ENCODE data around the gene NOMO2.
"Not testable (repeated sequence)": the region's sequence is repeated elsewhere in the genome, so short reads cannot be mapped to it uniquely, and the experiment has no call there.

The NOMO2 gene

GRCh38 chr16:18573887-18574286 lies 12.0 kb upstream of the NOMO2 start:
- DNase-seq: not testable (repeated sequence)

GRCh38 chr16:18572973-18573372 lies 11.1 kb upstream of the NOMO2 start:
- DNase-seq: not testable (repeated sequence)

DNA sequence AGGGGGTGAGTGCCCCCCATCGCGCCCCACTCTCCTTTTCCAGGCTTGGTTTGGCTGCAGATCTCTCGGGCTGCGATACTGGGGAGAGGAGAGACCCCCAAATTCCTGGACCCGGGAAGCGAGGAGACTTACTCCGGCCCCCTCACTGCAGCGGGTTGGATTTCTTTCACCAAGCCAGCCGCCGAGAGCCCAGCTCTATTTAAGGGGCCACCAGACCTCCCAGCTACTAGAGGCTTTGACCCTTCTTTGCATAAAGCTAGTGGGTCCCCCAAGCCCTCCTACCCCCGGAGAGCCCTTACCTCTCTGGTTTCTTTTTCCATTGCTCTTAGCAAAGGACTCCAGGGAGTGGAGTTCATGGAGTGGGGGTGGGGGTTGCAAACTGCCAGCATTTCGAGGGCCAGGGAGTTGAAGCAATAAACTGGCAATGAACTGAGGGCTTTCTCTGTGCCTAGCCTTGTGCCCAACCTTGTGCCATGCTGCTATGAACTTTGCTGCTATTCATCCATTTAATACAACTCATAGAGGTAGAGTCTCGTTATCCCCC lies 9.5 kb upstream of the NOMO2 start:
- DNase-seq: not testable (repeated sequence)

- not testable (repeated sequence) for DNase-seq
These were observed 8.8 kb upstream of the NOMO2 start for GRCh38 chr16:18570529-18571306.

- not testable (repeated sequence) for DNase-seq
These were observed 1.3 kb downstream of the NOMO2 start for GRCh38 chr16:18560416-18561220.

DNA sequence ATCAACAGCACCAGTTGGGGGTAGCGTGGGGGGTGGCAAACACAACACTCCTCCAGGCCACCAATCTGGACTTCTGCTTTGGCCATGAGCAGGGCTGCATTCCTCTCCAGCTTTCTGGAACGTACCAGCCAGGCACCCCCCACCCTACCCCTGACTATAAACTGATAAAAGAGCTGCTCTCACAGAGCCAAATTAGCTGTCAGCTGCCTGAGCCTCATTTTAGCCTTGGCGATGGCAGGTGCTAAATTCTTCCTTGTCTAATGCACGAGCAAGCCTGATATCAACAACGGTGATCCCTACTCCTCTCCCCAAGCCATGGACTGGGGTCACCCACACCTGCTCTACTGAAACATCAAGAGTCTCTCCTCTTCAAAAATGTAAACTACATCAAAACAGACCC lies 8.2 kb downstream of the NOMO2 start:
- not testable (repeated sequence) for DNase-seq

DNA sequence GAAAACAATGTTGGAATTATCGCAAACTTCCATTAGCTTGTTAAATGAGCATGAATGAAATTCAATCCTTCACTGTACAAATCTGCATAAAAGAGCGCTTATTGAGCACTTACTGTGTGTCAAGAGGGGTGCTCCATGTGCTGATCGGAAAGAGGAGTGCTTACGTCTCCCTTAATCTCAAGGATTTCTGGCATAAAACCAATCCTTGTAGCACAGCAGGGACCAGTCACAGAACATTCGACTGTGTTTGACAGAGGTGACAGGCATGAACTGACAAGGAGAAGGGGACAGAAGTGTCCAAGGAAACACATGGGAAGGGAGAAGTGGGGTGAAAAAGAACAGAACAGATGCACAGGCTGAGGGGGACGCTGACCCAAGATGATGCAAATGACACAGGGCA lies 14.5 kb downstream of the NOMO2 start:
- not testable (repeated sequence) for DNase-seq

DNA sequence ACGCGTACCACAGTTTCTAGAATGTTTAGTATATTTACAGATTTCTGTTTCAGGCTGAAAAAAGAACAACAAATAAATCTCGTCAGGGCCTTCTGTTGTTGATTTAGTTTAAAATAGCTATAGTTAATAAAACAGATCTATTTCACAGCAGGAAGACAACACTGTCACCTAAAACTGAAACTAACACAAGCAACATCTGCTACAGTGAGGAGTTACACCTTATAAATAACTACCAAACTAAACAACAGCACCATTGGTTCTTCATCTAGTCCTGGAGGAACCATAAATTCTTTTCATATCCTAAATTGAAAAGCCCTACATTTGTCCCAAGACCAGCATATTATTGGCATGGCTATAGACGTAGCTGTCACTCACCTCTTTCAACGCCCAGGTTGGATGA lies 15.0 kb downstream of the NOMO2 start:
- not testable (repeated sequence) for DNase-seq

GRCh38 chr16:18544232-18545081 lies 17.4 kb downstream of the NOMO2 start:
- not testable (repeated sequence) for DNase-seq

- not testable (repeated sequence) for DNase-seq
These were observed 20.0 kb downstream of the NOMO2 start for GRCh38 chr16:18541912-18542311.

DNA sequence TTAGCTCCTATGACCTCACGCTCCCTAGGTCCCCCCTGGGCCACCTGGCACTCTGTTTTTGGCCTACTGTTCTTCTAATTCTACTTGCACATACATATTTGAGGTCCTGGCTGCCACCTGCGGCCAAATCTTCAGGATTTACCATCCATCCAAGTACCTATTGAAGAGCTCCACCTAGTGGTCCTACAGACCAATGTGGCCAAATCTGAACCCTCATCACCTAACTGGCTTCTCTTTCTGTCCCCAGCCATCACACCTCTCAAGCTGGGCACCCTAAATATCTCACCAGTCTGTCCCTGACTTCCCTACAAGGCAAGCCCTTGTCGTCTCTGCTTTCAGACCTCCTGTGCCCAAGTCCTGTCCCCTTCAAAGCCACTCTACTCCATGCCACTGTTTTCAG lies 24.9 kb downstream of the NOMO2 start:
- not testable (repeated sequence) for DNase-seq

DNA sequence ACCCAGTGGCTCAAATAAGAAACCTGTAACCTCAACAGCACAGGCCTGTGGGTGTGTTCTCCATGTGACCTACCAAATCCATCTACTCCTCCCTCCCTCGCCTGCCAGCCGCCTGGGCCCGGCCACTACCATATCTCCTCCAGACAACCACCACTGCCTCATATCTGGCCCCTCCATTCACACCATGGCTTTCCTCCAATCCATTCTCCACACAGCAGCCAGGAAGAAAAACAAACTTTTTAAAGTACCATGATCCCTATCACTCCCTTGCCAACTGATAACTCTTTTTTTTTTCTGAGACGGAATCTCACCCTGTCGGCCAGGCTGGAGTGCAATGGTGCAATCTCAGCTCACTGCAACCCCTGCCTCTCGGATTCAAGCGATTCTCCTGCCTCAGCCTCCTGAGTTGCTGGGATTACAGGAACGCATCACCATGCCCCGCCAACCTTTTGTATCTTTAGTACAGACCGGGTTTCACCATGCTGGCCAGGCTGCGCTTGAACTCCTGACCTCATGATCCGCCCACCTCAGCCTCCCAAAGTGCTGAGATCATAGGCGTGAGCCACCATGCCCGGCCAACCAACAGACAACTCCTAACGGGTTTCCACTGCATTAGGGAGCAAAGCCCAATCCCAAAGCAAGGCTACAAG lies 26.3 kb downstream of the NOMO2 start:
- not testable (repeated sequence) for DNase-seq

GRCh38 chr16:18534308-18534707 lies 27.6 kb downstream of the NOMO2 start:
- DNase-seq: not testable (repeated sequence)

GRCh38 chr16:18531323-18531722 lies 30.6 kb downstream of the NOMO2 start:
- DNase-seq: not testable (repeated sequence)

GRCh38 chr16:18530329-18530728 lies 31.6 kb downstream of the NOMO2 start:
- DNase-seq: not testable (repeated sequence)

DNA sequence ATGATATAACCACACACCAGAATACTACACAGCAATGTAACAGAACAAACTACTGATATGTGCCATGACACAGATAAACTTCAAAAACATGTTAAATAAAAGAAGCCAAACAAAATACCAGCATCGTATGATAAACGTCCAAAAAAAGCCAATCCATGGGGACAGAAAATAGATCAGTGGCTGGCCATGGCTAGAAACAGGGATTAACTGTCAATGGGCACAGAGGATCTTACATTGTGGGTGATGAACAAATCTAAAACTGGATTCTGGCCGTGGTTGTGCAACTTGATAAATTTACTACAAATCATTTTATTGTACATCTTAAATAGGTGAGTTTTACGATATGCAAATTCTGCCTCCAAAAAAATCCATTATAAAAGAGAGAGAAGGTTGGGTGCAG lies 35.4 kb downstream of the NOMO2 start:
- DNase-seq: not testable (repeated sequence)

DNA sequence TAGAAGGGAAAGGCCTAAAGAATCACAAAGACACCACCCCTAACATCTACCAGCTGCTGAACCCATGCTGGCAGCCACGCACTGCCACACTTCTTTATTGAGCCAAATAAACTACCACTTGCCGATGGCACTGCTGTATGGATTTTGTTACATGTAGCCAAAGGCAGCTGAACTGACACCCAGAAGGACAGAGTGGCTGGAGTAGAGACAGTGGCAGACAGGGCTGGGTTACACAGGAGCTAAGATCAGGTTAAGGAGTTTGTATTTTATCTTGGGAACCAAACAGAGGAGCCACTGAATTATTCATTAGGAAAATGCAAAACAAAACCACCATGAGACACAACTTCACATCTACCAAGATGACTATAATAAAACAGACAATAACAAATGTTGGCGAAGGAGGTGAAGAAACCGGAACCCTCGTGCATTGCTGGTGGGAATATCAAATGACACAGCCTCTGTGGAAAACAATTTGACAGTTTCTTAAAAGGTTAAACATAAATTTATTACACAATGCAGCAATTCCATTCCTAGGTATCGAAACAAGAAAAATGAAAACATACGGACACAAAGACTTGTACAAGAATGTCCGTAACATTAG lies 35.9 kb downstream of the NOMO2 start:
- DNase-seq: not testable (repeated sequence)

- not testable (repeated sequence) for DNase-seq
These were observed 39.3 kb downstream of the NOMO2 start for GRCh38 chr16:18522637-18523036.

DNA sequence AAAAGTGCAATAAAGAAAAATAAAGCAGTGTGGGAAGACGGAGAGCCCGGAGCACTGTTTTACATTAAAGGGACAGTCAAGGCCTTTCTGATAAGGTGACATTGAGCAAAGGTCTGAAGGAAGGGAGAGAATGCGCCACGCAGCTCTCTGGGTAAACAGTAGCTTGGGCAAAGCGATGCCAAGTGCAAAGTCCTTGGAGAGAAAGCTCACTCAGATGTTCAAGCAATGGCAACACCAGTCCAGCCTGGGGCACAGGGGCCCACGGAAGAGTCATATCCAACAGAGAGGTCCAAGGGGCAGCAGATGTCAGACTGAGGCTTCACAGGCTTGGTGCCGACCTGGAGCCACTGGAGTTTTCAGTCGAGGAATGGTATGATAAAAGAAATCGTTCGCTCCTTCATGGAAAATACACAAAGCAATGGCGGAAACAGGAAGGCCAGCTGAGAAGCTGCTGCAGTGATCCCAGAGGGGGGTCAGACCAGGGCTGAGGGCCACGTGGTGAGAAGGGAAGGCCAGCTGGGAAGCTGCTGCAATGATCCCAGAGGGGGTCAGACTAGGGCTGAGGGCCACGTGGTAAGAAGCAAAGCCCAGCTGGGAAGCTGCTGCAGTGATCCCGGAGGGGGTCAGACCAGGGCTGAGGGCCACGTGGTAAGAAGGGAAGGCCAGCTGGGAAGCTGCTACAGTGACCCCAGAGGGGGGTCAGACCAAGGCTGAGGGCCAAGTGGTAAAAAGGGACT lies 40.3 kb downstream of the NOMO2 start:
- DNase-seq: not testable (repeated sequence)

GRCh38 chr16:18518536-18519283 lies 43.2 kb downstream of the NOMO2 start:
- not testable (repeated sequence) for DNase-seq
